ENCODE results near the gene BEND5. TPM values are rescaled to one million over a fixed set of nuclear protein-coding genes. Genes with fewer than 3 reads are reported as not detected.

The BEND5 gene
- total RNA-seq, 1 donor from 2014 or later: 1.7 TPM

GRCh38 chr1:48808496-48808895, 31.8 kb upstream of the BEND5 start:
- TF ChIP-seq CTCF (IDR thresholded peaks at IDR 0.05): no peak
- Mint-ChIP-seq H3K4me3 (ENCODE audit: unreplicated experiment) (no peak overlapping the region), H3K9me3 (ENCODE audit: unreplicated experiment) (peaks cover 7% of the 10 kb centered on the region), H3K36me3 (ENCODE audit: unreplicated experiment) (no peaks in the 10 kb centered on the region), H3K4me1 (ENCODE audit: unreplicated experiment) (no peaks in the 10 kb centered on the region), H3K27me3 (ENCODE audit: unreplicated experiment) (no peaks in the 10 kb centered on the region), H3K27ac (ENCODE audit: unreplicated experiment) (no peak overlapping the region)
- DNase-seq (ENCODE audit: extremely low spot score, unreplicated experiment): no peak

- Mint-ChIP-seq H3K27ac (ENCODE audit: unreplicated experiment) (no peak overlapping the region), H3K27me3 (ENCODE audit: unreplicated experiment) (no peaks in the 10 kb centered on the region), H3K9me3 (ENCODE audit: unreplicated experiment) (peaks cover 7% of the 10 kb centered on the region), H3K4me1 (ENCODE audit: unreplicated experiment) (no peaks in the 10 kb centered on the region), H3K4me3 (ENCODE audit: unreplicated experiment) (no peak overlapping the region), H3K36me3 (ENCODE audit: unreplicated experiment) (no peaks in the 10 kb centered on the region)
- TF ChIP-seq CTCF (IDR thresholded peaks at IDR 0.05): no peak
- DNase-seq (ENCODE audit: extremely low spot score, unreplicated experiment): no peak
Measured at GRCh38 chr1:48807554-48808260, 31.0 kb upstream of the BEND5 start.

GRCh38 chr1:48803474-48803873, 26.8 kb upstream of the BEND5 start:
- TF ChIP-seq CTCF (IDR thresholded peaks at IDR 0.05): no peak
- Mint-ChIP-seq H3K36me3 (ENCODE audit: unreplicated experiment) (no peaks in the 10 kb centered on the region), H3K9me3 (ENCODE audit: unreplicated experiment) (peaks cover 8% of the 10 kb centered on the region), H3K4me3 (ENCODE audit: unreplicated experiment) (no peak overlapping the region), H3K27me3 (ENCODE audit: unreplicated experiment) (no peaks in the 10 kb centered on the region), H3K27ac (ENCODE audit: unreplicated experiment) (no peak overlapping the region), H3K4me1 (ENCODE audit: unreplicated experiment) (no peaks in the 10 kb centered on the region)
- DNase-seq (ENCODE audit: extremely low spot score, unreplicated experiment): no peak

- Mint-ChIP-seq H3K27me3 (ENCODE audit: unreplicated experiment) (no peaks in the 10 kb centered on the region), H3K36me3 (ENCODE audit: unreplicated experiment) (no peaks in the 10 kb centered on the region), H3K9me3 (ENCODE audit: unreplicated experiment) (peaks cover 4% of the 10 kb centered on the region), H3K4me3 (ENCODE audit: unreplicated experiment) (no peak overlapping the region), H3K27ac (ENCODE audit: unreplicated experiment) (no peak overlapping the region), H3K4me1 (ENCODE audit: unreplicated experiment) (no peaks in the 10 kb centered on the region)
- TF ChIP-seq CTCF (IDR thresholded peaks at IDR 0.05): no peak
- no peak for DNase-seq (ENCODE audit: extremely low spot score, unreplicated experiment)
Measured at GRCh38 chr1:48794816-48795215, 18.1 kb upstream of the BEND5 start.

- DNase-seq (ENCODE audit: extremely low spot score, unreplicated experiment): no peak
- TF ChIP-seq CTCF (IDR thresholded peaks at IDR 0.05): no peak
- no peaks in the 10 kb centered on the region for H3K27me3 Mint-ChIP-seq (ENCODE audit: unreplicated experiment)
- no peak overlapping the region for H3K4me3 Mint-ChIP-seq (ENCODE audit: unreplicated experiment)
- H3K4me1 Mint-ChIP-seq (ENCODE audit: unreplicated experiment): no peaks in the 10 kb centered on the region
- H3K36me3 Mint-ChIP-seq (ENCODE audit: unreplicated experiment): no peaks in the 10 kb centered on the region
- H3K27ac Mint-ChIP-seq (ENCODE audit: unreplicated experiment): no peak overlapping the region
- no peaks in the 10 kb centered on the region for H3K9me3 Mint-ChIP-seq (ENCODE audit: unreplicated experiment)
Measured at GRCh38 chr1:48793863-48794262, 17.2 kb upstream of the BEND5 start.
